Mesendoderm (in vitro differentiated cells): ENCODE measurements around the gene AOPEP.

ENCODE experiments used
- DNase-seq: peaks from one replicate; pipeline ENCODE4 v3.0.0; 2013
- H2AK5ac ChIP-seq: 2 replicates; pipeline ENCODE4 v1.6.1; 2013; ENCODE audit warnings: low read length, inconsistent platforms
- H2BK120ac ChIP-seq: 2 replicates; pipeline ENCODE4 v1.6.1; 2013; ENCODE audit warnings: low read depth, mild to moderate bottlenecking, low read length, moderate library complexity, mixed read lengths
- H2BK15ac ChIP-seq: replicated peaks from 2 replicates; pipeline ENCODE4 v1.6.1; 2013; ENCODE audit warnings: low read depth, mild to moderate bottlenecking, moderate library complexity
- H2BK5ac ChIP-seq: 2 replicates; pipeline ENCODE4 v1.6.1; 2013; ENCODE audit warnings: low read length, inconsistent platforms
- H3K18ac ChIP-seq: 2 replicates; pipeline ENCODE4 v1.6.1; 2013; ENCODE audit warnings: mild to moderate bottlenecking, low read length, mixed read lengths
- H3K23ac ChIP-seq: one replicate; pipeline ENCODE4 v1.6.1; 2013; ENCODE audit warnings: low read length
- H3K27ac ChIP-seq: 2 replicates; pipeline ENCODE4 v1.5.1; 2013; ENCODE audit warnings: low read depth, mild to moderate bottlenecking, inconsistent platforms, low read length, moderate library complexity
- H3K27me3 ChIP-seq: 2 replicates; pipeline ENCODE4 v1.6.1; 2013; ENCODE audit warnings: low read length, control low read depth, mild to moderate bottlenecking, inconsistent platforms; ENCODE audit not compliant: insufficient read depth, poor library complexity
- H3K36me3 ChIP-seq: 2 replicates; pipeline ENCODE4 v1.6.1; 2013; ENCODE audit warnings: low read length, inconsistent platforms; ENCODE audit not compliant: control insufficient read depth, insufficient read depth
- H3K4ac ChIP-seq: one replicate; pipeline ENCODE4 v1.6.1; 2013; ENCODE audit warnings: low read depth, mild to moderate bottlenecking, low read length, moderate library complexity
- H3K4me1 ChIP-seq: 2 replicates; pipeline ENCODE4 v1.6.1; 2013; ENCODE audit warnings: low read depth, low read length, inconsistent platforms; ENCODE audit not compliant: control insufficient read depth
- H3K4me2 ChIP-seq: 2 replicates; pipeline ENCODE4 v1.6.1; 2013; ENCODE audit warnings: low read length
- H3K4me3 ChIP-seq: 2 replicates; pipeline ENCODE4 v1.5.1; 2013; ENCODE audit warnings: mild to moderate bottlenecking, low read length
- H3K56ac ChIP-seq: one replicate; pipeline ENCODE4 v1.6.1; 2013; ENCODE audit warnings: low read length
- H3K79me1 ChIP-seq: 2 replicates; pipeline ENCODE4 v1.6.1; 2013; ENCODE audit warnings: low read length, inconsistent platforms
- H3K79me2 ChIP-seq: 2 replicates; pipeline ENCODE4 v1.6.1; 2013; ENCODE audit warnings: mild to moderate bottlenecking, low read length; ENCODE audit not compliant: control insufficient read depth, insufficient read depth
- H3K9ac ChIP-seq: 2 replicates; pipeline ENCODE4 v1.6.1; 2013; ENCODE audit warnings: low read length, inconsistent platforms
- H4K5ac ChIP-seq: one replicate; pipeline ENCODE4 v1.6.1; 2013; ENCODE audit warnings: low read length
- H4K8ac ChIP-seq: one replicate; pipeline ENCODE4 v1.6.1; 2013; ENCODE audit warnings: low read depth, mild to moderate bottlenecking, control low read depth, low read length, moderate library complexity
- WGBS: extraction: QIAGEN DNeasy Blood & Tissue Kit; methylation state at CpG from one replicate; pipeline ENCODE4 v1.1.7; 2013; ENCODE audit warnings: low lambda C conversion rate, missing lambda C conversion rate; ENCODE audit not compliant: insufficient coverage; ENCODE audit errors: extremely low coverage; 5-methylcytosine and 5-hydroxymethylcytosine counted together

Gene AOPEP

DNA sequence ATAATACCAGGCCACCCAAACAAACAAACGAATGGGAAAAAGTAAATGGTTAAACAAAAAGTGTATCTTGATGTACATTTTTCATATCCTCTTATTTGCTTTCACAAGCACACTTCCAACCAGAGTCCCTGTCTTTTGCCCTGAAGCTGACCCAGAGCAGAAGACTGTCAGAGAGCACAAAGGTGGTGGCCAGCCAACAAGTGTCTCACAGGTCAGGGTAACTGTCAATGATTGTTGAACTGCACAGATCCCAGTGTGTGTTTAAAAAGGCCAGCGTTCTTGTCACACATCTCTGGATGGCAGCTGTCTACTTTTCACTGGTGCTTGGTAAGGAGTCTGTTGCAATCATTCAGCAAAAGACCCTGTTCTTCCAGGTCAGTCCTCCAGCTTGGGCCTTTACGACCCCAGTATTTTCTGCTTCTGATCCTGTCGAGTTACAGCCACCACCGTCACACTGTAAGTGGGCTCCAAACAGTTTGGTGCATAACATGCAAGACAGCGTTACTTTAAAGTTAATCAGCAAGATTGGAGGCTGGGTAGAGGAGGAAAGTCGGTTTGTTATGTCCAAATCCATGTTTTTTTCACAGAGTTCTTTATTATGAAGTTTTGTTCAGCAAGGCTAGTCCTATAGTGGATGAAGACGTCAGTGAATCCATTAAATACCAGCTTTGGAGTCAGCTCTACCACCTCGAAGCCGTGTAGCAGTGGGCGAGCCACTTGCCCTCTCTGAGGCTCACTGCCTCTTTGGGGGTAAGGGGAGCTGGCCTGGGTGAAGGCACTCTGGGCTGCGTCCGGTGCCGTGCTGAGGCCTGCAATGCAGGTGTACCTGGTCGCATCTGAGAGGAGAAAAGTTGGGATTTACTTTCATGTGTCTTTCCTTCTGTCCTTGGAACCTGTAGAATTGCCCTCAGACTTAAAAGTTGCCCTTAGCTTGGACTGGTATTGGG, 265.7 kb downstream of the AOPEP start:
- Histone ChIP-seq H3K23ac (no peak overlapping the region), H3K4me1 (peaks cover 2% of the 10 kb centered on the region), H3K18ac (no peak overlapping the region), H3K56ac (no peak overlapping the region), H3K79me1 (no peaks in the 10 kb centered on the region), H4K8ac (no peak overlapping the region), H3K9ac (no peak overlapping the region), H3K4me3 (no peak overlapping the region), H3K4me2 (no peak overlapping the region), H2BK120ac (no peak overlapping the region), H3K27me3 (no peaks in the 10 kb centered on the region), H4K5ac (no peak overlapping the region), H3K27ac (no peak overlapping the region), H3K79me2 (no peaks in the 10 kb centered on the region), H2BK5ac (no peak overlapping the region), H2AK5ac (no peak overlapping the region), H3K36me3 (no peaks in the 10 kb centered on the region), H2BK15ac (no peak overlapping the region), H3K4ac (no peak overlapping the region)
- no CpG with 5 or more reads among the region's 15 CpGs for WGBS
- no peak for DNase-seq

DNA sequence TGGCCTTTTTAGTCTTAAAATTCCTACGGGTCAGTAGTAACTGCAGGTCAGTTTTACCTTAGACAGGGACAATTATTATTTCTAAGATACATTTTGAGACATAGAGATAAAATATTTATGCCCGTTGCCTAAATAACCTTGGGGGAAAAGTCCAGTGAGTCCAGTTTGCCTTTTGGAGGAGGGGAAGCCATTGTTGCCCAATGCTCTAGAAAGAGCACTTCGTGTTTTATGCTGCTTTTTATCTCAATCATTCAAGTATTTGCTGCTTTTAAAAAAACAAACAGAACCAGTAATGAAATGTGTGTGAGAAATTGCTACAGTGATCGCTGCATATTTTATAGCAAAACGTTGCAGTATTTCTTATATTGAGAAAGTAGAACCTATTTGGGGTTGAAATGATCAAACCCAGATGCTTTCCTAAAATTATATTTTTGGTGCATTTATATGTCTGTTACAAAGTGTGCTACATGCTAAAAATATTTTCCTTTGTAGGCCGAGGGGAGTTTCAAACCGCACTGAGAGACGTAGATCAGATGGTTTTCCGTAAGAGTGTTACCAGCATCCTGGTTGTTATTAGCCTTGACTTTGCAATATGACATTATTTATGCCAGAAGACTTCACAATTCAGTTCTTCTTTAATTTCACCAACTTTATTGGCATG, 266.8 kb downstream of the AOPEP start:
- Histone ChIP-seq H3K23ac (no peak overlapping the region), H3K4me1 (peaks cover 2% of the 10 kb centered on the region), H3K36me3 (no peaks in the 10 kb centered on the region), H3K4ac (no peak overlapping the region), H2BK15ac (no peak overlapping the region), H2AK5ac (no peak overlapping the region), H2BK5ac (no peak overlapping the region), H4K5ac (no peak overlapping the region), H3K9ac (no peak overlapping the region), H3K79me2 (no peaks in the 10 kb centered on the region), H3K56ac (no peak overlapping the region), H2BK120ac (no peak overlapping the region), H3K4me2 (no peak overlapping the region), H3K4me3 (no peak overlapping the region), H3K18ac (no peak overlapping the region), H3K27me3 (no peaks in the 10 kb centered on the region), H4K8ac (no peak overlapping the region), H3K79me1 (no peaks in the 10 kb centered on the region), H3K27ac (no peak overlapping the region)
- WGBS: no CpG with 5 or more reads among the region's 9 CpGs
- DNase-seq: no peak

DNA sequence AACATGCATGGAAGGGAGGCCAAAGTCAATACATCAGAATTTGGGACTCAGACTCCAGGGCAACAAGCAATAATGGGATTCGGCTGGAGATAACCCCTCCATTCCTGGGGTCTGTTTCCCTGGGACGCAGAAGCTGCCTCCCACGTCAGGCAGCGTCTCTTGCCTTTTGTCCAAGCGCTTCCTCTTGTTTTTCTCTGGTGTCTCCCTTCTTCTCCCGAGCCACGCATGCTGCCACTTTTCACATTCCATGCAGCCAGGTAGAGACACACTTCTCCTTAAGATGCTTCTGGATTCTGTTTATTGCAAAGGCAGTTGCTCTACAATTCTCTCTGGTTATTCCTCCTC, 267.3 kb downstream of the AOPEP start:
- no peak overlapping the region for H4K5ac ChIP-seq
- no peak overlapping the region for H3K4me3 ChIP-seq

DNA sequence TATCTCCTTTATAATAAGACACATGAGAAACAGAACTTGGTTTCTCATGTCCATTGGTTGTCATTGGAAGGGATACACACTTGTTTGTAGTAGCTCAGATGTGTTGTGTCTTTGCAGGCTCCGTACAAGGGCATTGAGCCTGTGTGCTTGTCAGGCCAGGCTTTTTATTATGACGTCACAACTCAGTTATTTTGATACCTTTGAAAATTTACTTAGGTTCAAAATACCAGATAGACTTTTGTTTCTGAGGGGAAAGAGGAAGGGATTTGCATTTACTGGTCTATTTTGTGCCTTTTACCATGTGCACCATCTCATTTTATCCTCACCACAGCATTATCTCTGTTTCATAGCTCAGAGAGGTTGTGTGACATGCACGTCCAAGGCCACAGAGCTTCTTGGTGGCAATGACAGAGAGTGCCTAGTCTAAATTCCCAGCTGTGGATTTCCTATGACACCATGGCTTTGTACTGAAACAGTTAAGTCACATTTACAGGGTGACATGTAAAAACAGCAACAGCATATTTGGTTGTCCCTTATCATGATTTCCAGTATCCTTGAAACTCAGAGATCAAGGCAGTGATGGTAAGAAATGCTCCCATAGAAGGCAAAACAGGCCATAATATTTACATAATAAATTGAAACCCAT, 268.7 kb downstream of the AOPEP start:
- Histone ChIP-seq H3K27ac (no peak overlapping the region), H2BK5ac (no peak overlapping the region), H3K4ac (no peak overlapping the region), H3K4me2 (no peak overlapping the region), H3K9ac (no peak overlapping the region), H3K79me2 (no peaks in the 10 kb centered on the region), H2BK120ac (no peak overlapping the region), H3K27me3 (no peaks in the 10 kb centered on the region), H3K4me3 (no peak overlapping the region), H4K8ac (no peak overlapping the region), H3K79me1 (no peaks in the 10 kb centered on the region), H4K5ac (no peak overlapping the region), H2BK15ac (no peak overlapping the region), H2AK5ac (no peak overlapping the region), H3K23ac (no peak overlapping the region), H3K36me3 (no peaks in the 10 kb centered on the region), H3K18ac (no peak overlapping the region), H3K4me1 (peaks cover 2% of the 10 kb centered on the region), H3K56ac (no peak overlapping the region)
- DNase-seq: no peak
- WGBS: no CpG with 5 or more reads among the region's 3 CpGs

More for the DNA sequence above, 267.3 kb downstream of the AOPEP start:
- H2BK15ac ChIP-seq: no peak overlapping the region
- no peak overlapping the region for H3K23ac ChIP-seq
- H2BK120ac ChIP-seq: no peak overlapping the region
- no peaks in the 10 kb centered on the region for H3K79me1 ChIP-seq
- H3K9ac ChIP-seq: no peak overlapping the region
- peaks cover 2% of the 10 kb centered on the region for H3K4me1 ChIP-seq
- H3K18ac ChIP-seq: no peak overlapping the region
- WGBS: no CpG with 5 or more reads among the region's 7 CpGs
- H3K27ac ChIP-seq: no peak overlapping the region
- no peak overlapping the region for H2BK5ac ChIP-seq
- H3K79me2 ChIP-seq: no peaks in the 10 kb centered on the region
- no peaks in the 10 kb centered on the region for H3K27me3 ChIP-seq
- no peak overlapping the region for H3K4ac ChIP-seq
- no peaks in the 10 kb centered on the region for H3K36me3 ChIP-seq
- no peak overlapping the region for H2AK5ac ChIP-seq
- H3K56ac ChIP-seq: no peak overlapping the region
- H3K4me2 ChIP-seq: no peak overlapping the region
- no peak for DNase-seq
- H4K8ac ChIP-seq: no peak overlapping the region

DNA sequence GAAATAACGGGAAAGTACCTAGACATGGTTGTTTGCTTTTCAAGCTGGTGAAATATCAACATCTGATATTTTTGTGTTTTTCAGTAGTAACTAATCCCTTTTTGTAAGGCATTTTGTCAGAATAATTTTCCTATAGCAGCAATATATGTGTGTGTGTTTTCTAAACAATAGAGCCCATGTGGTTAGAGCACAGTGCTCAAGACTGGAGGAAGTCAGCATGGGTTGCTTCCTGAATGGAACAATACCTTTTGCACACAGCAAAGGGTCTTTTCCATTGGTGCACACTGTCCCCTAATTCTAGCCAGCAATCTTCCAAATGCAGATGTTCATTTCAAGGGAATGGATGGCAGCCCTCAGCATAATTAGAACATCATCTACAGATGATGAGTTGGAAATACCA, 270.1 kb downstream of the AOPEP start:
- no peak overlapping the region for H3K4me3 ChIP-seq
- H3K56ac ChIP-seq: no peak overlapping the region
- H2BK15ac ChIP-seq: no peak overlapping the region
- peaks cover 2% of the 10 kb centered on the region for H3K4me1 ChIP-seq
- no peak overlapping the region for H3K23ac ChIP-seq
- H3K27me3 ChIP-seq: no peaks in the 10 kb centered on the region
- no peak overlapping the region for H3K4ac ChIP-seq
- no peak overlapping the region for H3K4me2 ChIP-seq
- no peak overlapping the region for H2AK5ac ChIP-seq
- no peaks in the 10 kb centered on the region for H3K79me2 ChIP-seq
- no CpG with 5 or more reads among the region's 1 CpG for WGBS
- no peak overlapping the region for H3K27ac ChIP-seq
- H4K5ac ChIP-seq: no peak overlapping the region
- DNase-seq: no peak
- H3K18ac ChIP-seq: no peak overlapping the region
- H3K79me1 ChIP-seq: no peaks in the 10 kb centered on the region
- no peak overlapping the region for H2BK120ac ChIP-seq
- no peak overlapping the region for H4K8ac ChIP-seq
- H3K36me3 ChIP-seq: no peaks in the 10 kb centered on the region
- H3K9ac ChIP-seq: no peak overlapping the region
- H2BK5ac ChIP-seq: no peak overlapping the region
